ENCODE data around the gene MYO7A. TPM values are rescaled to one million over a fixed set of nuclear protein-coding genes. Genes with fewer than 3 reads are reported as not detected.

MYO7A gene
- total and polyA plus RNA-seq, 2 of the 8 experiments (the other 6 are each of a cell fraction or from before 2014, with no cell fraction given) = 1.5 to 1.9 TPM

- Histone ChIP-seq H2AK5ac (ENCODE audit: low read depth, low read length) (no peak overlapping the region), H3K18ac (ENCODE audit: extremely low read depth, low read length) (no peak overlapping the region), H3K4ac (replicated peaks; ENCODE audit: insufficient read length, low read depth, low read length) (no peak overlapping the region), H3K36me3 (ENCODE audit: control insufficient read depth in 2 of 4, insufficient read depth in 4 of 4, low read length in 3 of 4) (no peaks in the 10 kb centered on the region; a peak in 1 of 8 replicates), H3K27me3 (replicated peaks in 1 of 4; ENCODE audit: control insufficient read depth in 3 of 4, extremely low read depth in 1 of 4, insufficient read depth in 3 of 4, low read length in 3 of 4) (no peaks in the 10 kb centered on the region), H3K79me2 (ENCODE audit: control insufficient read depth in 1 of 2, insufficient read depth in 2 of 2, low read length in 2 of 2) (no peaks in the 10 kb centered on the region), H2BK12ac (ENCODE audit: low read depth, low read length) (no peak overlapping the region), H3K23me2 (ENCODE audit: low read depth, low read length) (no peaks in the 10 kb centered on the region), H3K4me2 (ENCODE audit: insufficient read depth in 1 of 2, low read depth in 2 of 2, low read length in 2 of 2) (no peak overlapping the region), H3K14ac (ENCODE audit: insufficient read length) (no peak overlapping the region), H3K27ac (ENCODE audit: low read depth, low read length) (no peak overlapping the region), H2BK20ac (ENCODE audit: low read length) (no peak overlapping the region), H2AFZ (ENCODE audit: low read length) (no peak overlapping the region), H4K5ac (ENCODE audit: insufficient read length, low read depth, low read length) (no peak overlapping the region), H3K9me3 (ENCODE audit: insufficient read depth in 2 of 2, low read depth in 1 of 2, low read length in 1 of 2) (no peaks in the 10 kb centered on the region), H4K91ac (replicated peaks; ENCODE audit: insufficient read length, low read length) (no peak overlapping the region), H3K79me1 (ENCODE audit: low read depth, low read length) (no peaks in the 10 kb centered on the region), H3K23ac (ENCODE audit: insufficient read length) (no peak overlapping the region), H3K4me1 (replicated peaks in 1 of 4; ENCODE audit: control insufficient read depth in 3 of 4, insufficient read depth in 4 of 4, low read length in 3 of 4) (no peaks in the 10 kb centered on the region; a peak in 1 of 7 replicates), H3K56ac (replicated peaks; ENCODE audit: insufficient read length, low read depth, low read length) (no peak overlapping the region), H4K8ac (ENCODE audit: extremely low read depth, insufficient read depth, low read length) (no peak overlapping the region), H4K20me1 (replicated peaks in 1 of 2; ENCODE audit: control insufficient read depth in 1 of 2, insufficient read depth in 2 of 2, low read length in 2 of 2) (no peaks in the 10 kb centered on the region), H2BK120ac (replicated peaks; ENCODE audit: low read depth, low read length) (no peak overlapping the region), H3K4me3 (ENCODE audit: extremely low read depth in 1 of 4, insufficient read depth in 2 of 4, low read depth in 3 of 4, low read length in 4 of 4) (no peak overlapping the region), H2BK5ac (ENCODE audit: low read depth, low read length) (no peak overlapping the region), H2BK15ac (ENCODE audit: low read length) (no peak overlapping the region), H3K9ac (replicated peaks in 1 of 4; ENCODE audit: extremely low read depth in 1 of 4, low read depth in 3 of 4, low read length in 3 of 4) (no peak overlapping the region)
- 94% methylated on average over 13 of the region's 13 CpGs; no CpG with 5 or more reads in 1 of the 2 experiments for WGBS, 2 experiments (ENCODE audit: extremely low coverage in 1 of 2, insufficient coverage in 1 of 2, insufficient read length in 1 of 2, insufficient replicate concordance in 2 of 2, low coverage in 1 of 2, low lambda C conversion rate in 2 of 2, missing lambda C conversion rate in 1 of 2)
- POLR2A ChIA-PET (ENCODE audit: partially characterized antibody) = no interaction called here
- FAIRE-seq = no peak
- no peak for DNase-seq (ENCODE audit: low read depth in 1 of 2, low spot score in 2 of 2)
- CTCF ChIA-PET (ENCODE audit: partially characterized antibody) = interaction anchor here (0.9 to 16.2 kb wide), 12 partner anchors 9 to 76 kb away, joined by 3 to 104 read pairs (median 5); partner anchors contain the start of gene MYO7A
- TF ChIP-seq CREB1 (IDR thresholded peaks at IDR 0.05) = no peak
These were observed 27.6 kb downstream of the MYO7A start for GRCh38 chr11:77155556-77156130.
